Activated CD4-positive, alpha-beta T cell treated with anti-CD3 and anti-CD28 coated beads, Interleukin-2, amount 50 U/mL, for 48 hours (primary cell): ENCODE measurements around the gene VSIG4.
A peak's percentile ranks its signal among the peaks of the same experiment; 100 is the strongest.
"Not testable (repeated sequence)": the region's sequence is repeated elsewhere in the genome, so short reads cannot be mapped to it uniquely, and the experiment has no call there.

ENCODE experiments used
- DNase-seq, 2 experiments: peaks; one replicate each; pipeline ENCODE4 v3.0.0-alpha.2; 2020

Gene VSIG4

GRCh38 chrX:66007851-66008250 lies 32.0 kb downstream of the VSIG4 start:
- no peak for DNase-seq

- DNase-seq, result no peak
These were observed 33.9 kb downstream of the VSIG4 start for GRCh38 chrX:66005830-66006449.

GRCh38 chrX:66004928-66005829 lies 34.7 kb downstream of the VSIG4 start:
- DNase-seq, result no peak

- no peak for DNase-seq
These were observed 36.8 kb downstream of the VSIG4 start for GRCh38 chrX:66002824-66003680.

GRCh38 chrX:66001596-66001995 lies 38.3 kb downstream of the VSIG4 start:
- no peak for DNase-seq

- no peak for DNase-seq
These were observed 39.1 kb downstream of the VSIG4 start for GRCh38 chrX:66000628-66001272.

- DNase-seq, result no peak
These were observed 39.7 kb downstream of the VSIG4 start for GRCh38 chrX:66000178-66000577.

- no peak for DNase-seq
These were observed 40.2 kb downstream of the VSIG4 start for GRCh38 chrX:65999563-66000148.

- DNase-seq, result no peak
These were observed 40.8 kb downstream of the VSIG4 start for GRCh38 chrX:65999029-65999562.

GRCh38 chrX:65997978-65998717 lies 41.7 kb downstream of the VSIG4 start:
- DNase-seq, result no peak

GRCh38 chrX:65994519-65995506 lies 45.1 kb downstream of the VSIG4 start:
- DNase-seq, result no peak

GRCh38 chrX:65993915-65994460 lies 45.9 kb downstream of the VSIG4 start:
- DNase-seq, result peak in 1 of 2 experiments; percentile 32

- DNase-seq, result no peak
These were observed 46.5 kb downstream of the VSIG4 start for GRCh38 chrX:65993332-65993731.

- no peak for DNase-seq
These were observed 49.2 kb downstream of the VSIG4 start for GRCh38 chrX:65990702-65991101.

GRCh38 chrX:65987811-65988210 lies 52.1 kb downstream of the VSIG4 start:
- DNase-seq, result no peak

- DNase-seq, result peak; percentile 28 to 39
These were observed 53.8 kb downstream of the VSIG4 start for GRCh38 chrX:65985922-65986588.

- no peak for DNase-seq
These were observed 54.7 kb downstream of the VSIG4 start for GRCh38 chrX:65985211-65985610.

- not testable (repeated sequence) for DNase-seq
These were observed 62.7 kb downstream of the VSIG4 start for GRCh38 chrX:65977161-65977560.

- DNase-seq, result no peak
These were observed 63.7 kb downstream of the VSIG4 start for GRCh38 chrX:65976161-65976560.
